ENCODE data around the gene SMTN.

- TF ChIP-seq GATA2 (IDR thresholded peaks at IDR 0.05; ENCODE audit: insufficient read depth, insufficient read length, low read depth, low read length) (no peak), POLR2A (IDR thresholded peaks at IDR 0.05; ENCODE audit: low read depth, low read length) (no peak), POLR2AphosphoS5 (IDR thresholded peaks at IDR 0.05; ENCODE audit: insufficient read depth, low read depth, low read length) (no peak), EZH2 (IDR thresholded peaks at IDR 0.05; ENCODE audit: borderline replicate concordance, low read depth, low read length, severe bottlenecking) (no peak), MYC (IDR thresholded peaks at IDR 0.05; ENCODE audit: low read depth, low read length) (no peak)
- TF ChIP-seq, protein P1, sequence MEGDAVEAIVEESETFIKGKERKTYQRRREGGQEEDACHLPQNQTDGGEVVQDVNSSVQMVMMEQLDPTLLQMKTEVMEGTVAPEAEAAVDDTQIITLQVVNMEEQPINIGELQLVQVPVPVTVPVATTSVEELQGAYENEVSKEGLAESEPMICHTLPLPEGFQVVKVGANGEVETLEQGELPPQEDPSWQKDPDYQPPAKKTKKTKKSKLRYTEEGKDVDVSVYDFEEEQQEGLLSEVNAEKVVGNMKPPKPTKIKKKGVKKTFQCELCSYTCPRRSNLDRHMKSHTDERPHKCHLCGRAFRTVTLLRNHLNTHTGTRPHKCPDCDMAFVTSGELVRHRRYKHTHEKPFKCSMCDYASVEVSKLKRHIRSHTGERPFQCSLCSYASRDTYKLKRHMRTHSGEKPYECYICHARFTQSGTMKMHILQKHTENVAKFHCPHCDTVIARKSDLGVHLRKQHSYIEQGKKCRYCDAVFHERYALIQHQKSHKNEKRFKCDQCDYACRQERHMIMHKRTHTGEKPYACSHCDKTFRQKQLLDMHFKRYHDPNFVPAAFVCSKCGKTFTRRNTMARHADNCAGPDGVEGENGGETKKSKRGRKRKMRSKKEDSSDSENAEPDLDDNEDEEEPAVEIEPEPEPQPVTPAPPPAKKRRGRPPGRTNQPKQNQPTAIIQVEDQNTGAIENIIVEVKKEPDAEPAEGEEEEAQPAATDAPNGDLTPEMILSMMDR (IDR thresholded peaks at IDR 0.05; ENCODE audit: extremely low read depth in 1 of 2, insufficient read depth in 1 of 2, low read depth in 1 of 2, low read length in 2 of 2), result no peak
Measured at GRCh38 chr22:31083377-31083768, 2.3 kb downstream of the SMTN start.
